HepG2 (cell line): Measurements from ENCODE around the gene TSACC. TPM values are rescaled to one million over a fixed set of nuclear protein-coding genes. Genes with fewer than 3 reads are reported as not detected.

Experiments used
- ERF ChIP-seq: IDR thresholded peaks from 2 replicates; pipeline ENCODE4 v1.6.1; 2018; ENCODE audit warnings: missing biosample characterization, missing genetic modification reagents
- FUBP1 ChIP-seq: sonication (generic); formaldehyde crosslinking; IDR thresholded peaks from 2 replicates; pipeline ENCODE4 v1.5.1; 2020; ENCODE audit warnings: missing genetic modification reagents, mild to moderate bottlenecking, borderline replicate concordance
- GMEB1 ChIP-seq: sonication (generic); formaldehyde crosslinking; IDR thresholded peaks from 2 replicates; pipeline ENCODE4 v1.5.1; 2020; ENCODE audit warnings: missing genetic modification reagents, mild to moderate bottlenecking, borderline replicate concordance
- KDM5B ChIP-seq: sonication (generic); formaldehyde crosslinking; IDR thresholded peaks from 2 replicates; pipeline ENCODE4 v1.4.0; 2020; ENCODE audit warnings: missing genetic modification reagents, mild to moderate bottlenecking, borderline replicate concordance
- KMT2A ChIP-seq: sonication (generic); formaldehyde crosslinking; IDR thresholded peaks from 2 replicates; pipeline ENCODE4 v1.4.0; 2020; ENCODE audit warnings: missing genetic modification reagents
- MNT ChIP-seq: fragments of 450-650 bp; IDR thresholded peaks from 2 replicates; pipeline ENCODE4 v1.6.1; 2016
- PHF21A ChIP-seq: sonication (generic); formaldehyde crosslinking; IDR thresholded peaks from 2 replicates; pipeline ENCODE4 v1.5.0; 2020; ENCODE audit warnings: mild to moderate bottlenecking, missing genetic modification reagents
- PHF8 ChIP-seq: sonication (generic); formaldehyde crosslinking; IDR thresholded peaks from 2 replicates; pipeline ENCODE4 v1.5.0; 2020; ENCODE audit warnings: missing genetic modification reagents
- PITX1 ChIP-seq: sonication (generic); formaldehyde crosslinking; IDR thresholded peaks from 2 replicates; pipeline ENCODE4 v1.5.1; 2020; ENCODE audit warnings: mild to moderate bottlenecking, missing genetic modification reagents
- SCMH1 ChIP-seq: sonication (generic); formaldehyde crosslinking; IDR thresholded peaks from 2 replicates; pipeline ENCODE4 v1.9.0; 2021; ENCODE audit warnings: missing genetic modification reagents, mild to moderate bottlenecking, borderline replicate concordance
- SNAI1 ChIP-seq: sonication (generic); formaldehyde crosslinking; IDR thresholded peaks from 2 replicates; pipeline ENCODE4 v1.5.0; 2020; ENCODE audit warnings: mild to moderate bottlenecking, missing genetic modification reagents, borderline replicate concordance
- STAT5B ChIP-seq: sonication (generic); formaldehyde crosslinking; IDR thresholded peaks from 2 replicates; pipeline ENCODE4 v1.4.0; 2020; ENCODE audit warnings: missing genetic modification reagents
- TEAD2 ChIP-seq: sonication (generic); formaldehyde crosslinking; IDR thresholded peaks from 2 replicates; pipeline ENCODE4 v1.9.0; 2021; ENCODE audit warnings: missing genetic modification reagents
- ZC3H4 ChIP-seq: sonication (generic); formaldehyde crosslinking; IDR thresholded peaks from 2 replicates; pipeline ENCODE4 v1.4.0; 2020; ENCODE audit warnings: missing genetic modification reagents, borderline replicate concordance
- ZFP82 ChIP-seq: sonication (generic); formaldehyde crosslinking; IDR thresholded peaks from 2 replicates; pipeline ENCODE4 v1.5.1; 2020; ENCODE audit warnings: mild to moderate bottlenecking, missing genetic modification reagents, borderline replicate concordance
- ZNF18 ChIP-seq: sonication (generic); formaldehyde crosslinking; IDR thresholded peaks from 2 replicates; pipeline ENCODE4 v1.8.0; 2022; ENCODE audit warnings: mild to moderate bottlenecking, missing genetic modification reagents; ENCODE audit not compliant: insufficient replicate concordance
- ZNF432 ChIP-seq: sonication (generic); formaldehyde crosslinking; IDR thresholded peaks from 2 replicates; pipeline ENCODE4 v1.5.0; 2020; ENCODE audit warnings: missing genetic modification reagents, mild to moderate bottlenecking, borderline replicate concordance
- ZNF496 ChIP-seq: sonication (generic); formaldehyde crosslinking; IDR thresholded peaks from 2 replicates; pipeline ENCODE4 v1.8.1; 2023; ENCODE audit warnings: mild to moderate bottlenecking, moderate library complexity, missing genetic modification reagents; ENCODE audit not compliant: insufficient replicate concordance
- ZNF562 ChIP-seq: sonication (generic); formaldehyde crosslinking; IDR thresholded peaks from 2 replicates; pipeline ENCODE4 v1.8.0; 2022; ENCODE audit warnings: missing genetic modification reagents, borderline replicate concordance
- ZNF639 ChIP-seq: conservative IDR thresholded peaks from 2 replicates; pipeline ENCODE4 v1.6.1; 2018; ENCODE audit warnings: missing genetic modification reagents
- ZNF883 ChIP-seq: sonication (generic); formaldehyde crosslinking; IDR thresholded peaks from 2 replicates; pipeline ENCODE4 v1.5.1; 2020; ENCODE audit warnings: mild to moderate bottlenecking, missing genetic modification reagents; ENCODE audit errors: not compliant biosample characterization
- polyA plus RNA-seq, 8 experiments: library from polyadenylated mRNA; depleted of rRNA in 3 of 8; stranded (reverse) in 7 of 8; unstranded in 1 of 8; fragments of >200 nt; fragmentation: Illumina TruSeq in 4 of 8; extraction: Trizol in 4 of 8; gene quantifications; 2 replicates each; pipeline versions ENCODE4 v1.2.1 to v1.2.3, GENCODE V29; 2011 to 2016; ENCODE audit warnings: low read depth in 4 of 8, missing spikeins in 1 of 8, mixed read lengths in 1 of 8; ENCODE audit not compliant: insufficient read depth in 1 of 8
- total RNA-seq, 5 experiments: library from RNA; depleted of rRNA; stranded (reverse); fragments of >200 nt; fragmentation: Illumina TruSeq; extraction: Trizol; gene quantifications; 2 replicates each; pipeline ENCODE4 v1.2.3, GENCODE V29; 2016; ENCODE audit warnings: low read depth in 1 of 5

Gene TSACC
- total and polyA plus RNA-seq, 2 of the 13 experiments (the other 11 are each of a cell fraction or from before 2014, with no cell fraction given), result 1.5 to 2.6 TPM

GRCh38 chr1:156371553-156372264, 33.4 kb downstream of the TSACC start (continued):
- TF ChIP-seq ZFP82 (CRISPR knock-in tag) (no peak), ZC3H4 (CRISPR knock-in tag) (peak; percentile 76; the same call in 1 of the 2 replicates), ZNF18 (peak; percentile 75), ZNF562 (CRISPR knock-in tag) (no peak), SNAI1 (CRISPR knock-in tag) (no peak), PITX1 (CRISPR knock-in tag) (peak; percentile 95), PHF21A (CRISPR knock-in tag) (peak; percentile 98), ERF (peak; percentile 79), ZNF432 (CRISPR knock-in tag) (no peak), PHF8 (CRISPR knock-in tag) (peak; percentile 52), GMEB1 (CRISPR knock-in tag) (peak; percentile 49; the same call in 1 of the 2 replicates), KMT2A (CRISPR knock-in tag) (peak; percentile 49; the same call in 1 of the 2 replicates), ZNF496 (CRISPR knock-in tag) (no peak), ZNF639 (peak; percentile 78; the same call in 1 of the 2 replicates), STAT5B (CRISPR knock-in tag) (peak; percentile 89; the same call in 1 of the 2 replicates), KDM5B (CRISPR knock-in tag) (peak; percentile 81; the same call in 1 of the 2 replicates), SCMH1 (no peak), TEAD2 (no peak), ZNF883 (CRISPR knock-in tag) (no peak), MNT (no peak), FUBP1 (peak; percentile 90; the same call in 1 of the 2 replicates)
